Measurements from ENCODE around the gene C1orf232.

GRCh38 chr1:26191739-26192138, 23.0 kb upstream of the C1orf232 start:
- TF ChIP-seq CTCF (IDR thresholded peaks at IDR 0.05) (no peak), POLR2A (IDR thresholded peaks at IDR 0.05) (no peak), EP300 (IDR thresholded peaks at IDR 0.05) (no peak)

Measured in ovary (tissue), 3 donors.